ENCODE measurements around the gene WDR43. TPM values are rescaled to one million over a fixed set of nuclear protein-coding genes. Genes with fewer than 3 reads are reported as not detected.

Gene WDR43
- total RNA-seq, 1 donor from 2014 or later: 52.0 TPM

- DNase-seq (ENCODE audit: low spot score): no peak
These were observed 15.3 kb downstream of the WDR43 start for GRCh38 chr2:28909655-28910353.

- DNase-seq (ENCODE audit: low spot score): no peak
These were observed 21.5 kb downstream of the WDR43 start for GRCh38 chr2:28915939-28916338.

- no peak for DNase-seq (ENCODE audit: low spot score)
These were observed 32.4 kb downstream of the WDR43 start for GRCh38 chr2:28926847-28927246.

GRCh38 chr2:28927469-28927868 is 33.0 kb downstream of the WDR43 start:
- no peak for DNase-seq (ENCODE audit: low spot score)

GRCh38 chr2:28927878-28928277 is 33.4 kb downstream of the WDR43 start:
- peak; percentile 13 for DNase-seq (ENCODE audit: low spot score)

GRCh38 chr2:28929581-28929980 is 35.1 kb downstream of the WDR43 start:
- DNase-seq (ENCODE audit: low spot score): no peak

GRCh38 chr2:28930205-28930604 is 35.7 kb downstream of the WDR43 start:
- DNase-seq (ENCODE audit: low spot score): no peak

GRCh38 chr2:28934769-28935168 is 40.3 kb downstream of the WDR43 start:
- DNase-seq (ENCODE audit: low spot score): no peak

GRCh38 chr2:28941008-28941407 is 46.5 kb downstream of the WDR43 start:
- no peak for DNase-seq (ENCODE audit: low spot score)

GRCh38 chr2:28944535-28945248 is 50.2 kb downstream of the WDR43 start:
- DNase-seq (ENCODE audit: low spot score): no peak

- DNase-seq (ENCODE audit: low spot score): no peak
These were observed 53.7 kb downstream of the WDR43 start for GRCh38 chr2:28948160-28948559.

GRCh38 chr2:28949190-28949589 is 54.7 kb downstream of the WDR43 start:
- no peak for DNase-seq (ENCODE audit: low spot score)

GRCh38 chr2:28949617-28950305 is 55.3 kb downstream of the WDR43 start:
- DNase-seq (ENCODE audit: low spot score): no peak

- no peak for DNase-seq (ENCODE audit: low spot score)
These were observed 56.6 kb downstream of the WDR43 start for GRCh38 chr2:28950941-28951630.

GRCh38 chr2:28951910-28952835 is 57.7 kb downstream of the WDR43 start:
- no peak for DNase-seq (ENCODE audit: low spot score)

- no peak for DNase-seq (ENCODE audit: low spot score)
These were observed 58.4 kb downstream of the WDR43 start for GRCh38 chr2:28952836-28953211.

GRCh38 chr2:28955467-28955866 is 61.0 kb downstream of the WDR43 start:
- DNase-seq (ENCODE audit: low spot score): no peak

- peak; percentile 55 for DNase-seq (ENCODE audit: low spot score)
These were observed 62.0 kb downstream of the WDR43 start for GRCh38 chr2:28956415-28956826.

GRCh38 chr2:28956890-28957289 is 62.4 kb downstream of the WDR43 start:
- peak; percentile 9 for DNase-seq (ENCODE audit: low spot score)

GRCh38 chr2:28958689-28959088 is 64.2 kb downstream of the WDR43 start:
- DNase-seq (ENCODE audit: low spot score): peak; percentile 89

GRCh38 chr2:28960401-28960800 is 65.9 kb downstream of the WDR43 start:
- DNase-seq (ENCODE audit: low spot score): no peak
